Memory B cell (primary cell): Measurements from ENCODE around the gene TRABD2B.
"Not testable (repeated sequence)": the region's sequence is repeated elsewhere in the genome, so short reads cannot be mapped to it uniquely, and the experiment has no call there.

ENCODE experiments used
- ATAC-seq: fragments of 150-1000 bp; cut with Tn5 transposase; 2 replicates; pipeline ENCODE4 v1.10.0; 2021; ENCODE audit warnings: low read depth, mild to moderate bottlenecking, moderate library complexity
- DNase-seq, 2 donors: peaks; one replicate each; pipeline ENCODE4 v3.0.0; 2022; ENCODE audit warnings: low spot score in 2 of 2
- H3K27ac Mint-ChIP-seq: one replicate; pipeline ENCODE4 v1.8.0; 2022; ENCODE audit warnings: mild to moderate bottlenecking, moderate library complexity, mixed read lengths
- H3K27me3 Mint-ChIP-seq: one replicate; pipeline ENCODE4 v1.8.0; 2022; ENCODE audit warnings: mixed read lengths
- H3K36me3 Mint-ChIP-seq: one replicate; pipeline ENCODE4 v1.8.0; 2022; ENCODE audit warnings: mild to moderate bottlenecking, mixed read lengths
- H3K4me1 Mint-ChIP-seq: one replicate; pipeline ENCODE4 v1.8.0; 2022; ENCODE audit warnings: mixed read lengths
- H3K4me3 Mint-ChIP-seq: one replicate; pipeline ENCODE4 v1.8.0; 2022; ENCODE audit warnings: mild to moderate bottlenecking, moderate library complexity, mixed read lengths
- H3K9me3 Mint-ChIP-seq: one replicate; pipeline ENCODE4 v1.8.0; 2022; ENCODE audit warnings: mixed read lengths

Gene TRABD2B

DNA sequence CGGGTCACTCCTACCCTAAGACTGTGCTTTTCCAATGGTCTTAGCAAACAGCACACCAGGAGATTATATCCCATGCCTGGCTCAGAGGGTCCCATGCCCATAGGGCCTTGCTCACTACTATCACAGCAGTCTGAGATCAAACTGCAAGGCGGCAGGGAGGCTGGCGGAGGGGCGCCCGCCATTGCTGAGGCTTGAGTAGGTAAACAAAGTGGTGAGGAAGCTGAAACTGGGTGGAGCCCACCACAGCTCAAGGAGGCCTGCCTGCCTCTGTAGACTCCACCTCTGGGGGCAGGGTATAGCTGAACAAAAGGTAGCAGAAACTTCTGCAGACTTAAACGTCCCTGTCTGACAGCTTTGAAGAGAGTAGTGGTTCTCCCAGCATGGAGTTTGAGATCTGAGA is 40.7 kb downstream of the TRABD2B start:
- H3K36me3 Mint-ChIP-seq, DNase-seq, H3K9me3 Mint-ChIP-seq, H3K4me3 Mint-ChIP-seq, H3K4me1 Mint-ChIP-seq, H3K27ac Mint-ChIP-seq, ATAC-seq: not testable (repeated sequence)
- peaks cover 20% of the 10 kb centered on the region for H3K27me3 Mint-ChIP-seq

DNA sequence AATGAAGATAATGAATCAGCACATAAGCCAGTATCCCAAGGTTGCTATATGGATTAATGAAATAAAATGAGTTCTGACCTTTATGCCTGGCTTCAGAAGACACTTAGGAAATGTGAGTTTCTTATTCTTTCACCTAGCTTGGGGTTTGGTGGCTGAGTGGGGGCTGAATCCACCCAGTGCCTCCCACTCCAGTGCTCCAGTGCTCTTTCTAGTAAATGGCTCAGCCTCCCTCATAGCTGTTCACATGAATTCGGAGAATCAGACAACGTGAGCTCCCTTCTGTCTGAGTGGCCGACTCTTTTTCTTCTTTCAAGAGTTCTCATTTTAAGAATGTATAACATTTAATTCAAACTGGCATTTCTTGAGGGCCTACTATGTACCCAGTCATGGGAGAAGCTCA is 43.5 kb downstream of the TRABD2B start:
- Mint-ChIP-seq H3K4me3 (no peak overlapping the region), H3K27me3 (peaks cover 22% of the 10 kb centered on the region), H3K4me1 (no peaks in the 10 kb centered on the region), H3K36me3 (no peaks in the 10 kb centered on the region), H3K9me3 (peaks cover 1% of the 10 kb centered on the region), H3K27ac (no peak overlapping the region)
- ATAC-seq (no peak), DNase-seq (no peak)

GRCh38 chr1:47951545-47952235 is 45.5 kb downstream of the TRABD2B start:
- Mint-ChIP-seq H3K9me3 (no peaks in the 10 kb centered on the region), H3K27me3 (peaks cover 20% of the 10 kb centered on the region), H3K36me3 (no peaks in the 10 kb centered on the region), H3K4me1 (no peaks in the 10 kb centered on the region), H3K27ac (no peak overlapping the region), H3K4me3 (no peak overlapping the region)
- DNase-seq, result no peak
- ATAC-seq, result no peak

DNA sequence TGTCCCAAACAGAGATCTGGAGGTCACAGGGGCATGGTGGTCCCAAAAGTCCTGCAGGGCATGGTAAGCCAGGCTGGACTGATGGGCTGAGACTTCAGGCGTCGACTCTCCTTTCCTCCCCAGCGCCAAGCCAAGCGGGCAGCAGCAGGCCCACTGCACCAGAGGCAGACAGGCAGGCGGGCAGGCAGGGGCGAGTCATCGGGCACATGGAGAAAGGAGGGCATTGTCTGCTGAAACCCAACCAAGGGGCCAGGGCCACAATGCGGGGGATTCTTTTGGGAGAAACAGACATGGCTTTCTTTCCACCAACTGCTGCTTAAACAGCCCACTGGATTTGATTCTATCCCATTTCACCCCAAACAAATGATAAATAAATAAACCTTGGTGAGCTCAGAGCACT is 46.2 kb downstream of the TRABD2B start:
- Mint-ChIP-seq H3K4me1 (no peaks in the 10 kb centered on the region), H3K27ac (no peak overlapping the region), H3K9me3 (no peaks in the 10 kb centered on the region), H3K36me3 (no peaks in the 10 kb centered on the region), H3K4me3 (no peak overlapping the region), H3K27me3 (peaks cover 20% of the 10 kb centered on the region)
- ATAC-seq, result no peak
- no peak for DNase-seq

DNA sequence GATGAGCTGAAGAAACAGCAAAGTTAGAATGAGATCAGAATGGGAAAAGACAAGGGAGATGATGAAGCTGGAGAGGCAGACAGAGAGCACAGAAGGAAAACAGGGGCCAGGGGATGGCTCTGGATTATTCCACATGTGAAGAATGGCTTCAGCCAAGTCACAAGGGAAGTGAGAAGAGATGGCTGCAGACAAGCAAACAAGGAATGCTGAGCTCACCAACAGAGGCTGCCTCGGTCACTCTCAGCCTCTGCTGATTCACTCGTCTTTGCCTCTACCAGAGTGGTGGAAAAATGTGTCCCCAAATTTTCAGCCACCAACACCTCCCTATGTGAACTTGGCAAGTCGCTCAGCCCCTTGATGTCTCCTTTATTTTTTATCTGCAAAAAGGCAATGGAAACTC is 46.7 kb downstream of the TRABD2B start:
- H3K9me3 Mint-ChIP-seq, result no peaks in the 10 kb centered on the region
- no peak for ATAC-seq
- H3K4me3 Mint-ChIP-seq, result no peak overlapping the region
- DNase-seq, result no peak
- no peaks in the 10 kb centered on the region for H3K4me1 Mint-ChIP-seq
- H3K36me3 Mint-ChIP-seq, result no peaks in the 10 kb centered on the region
- peaks cover 18% of the 10 kb centered on the region for H3K27me3 Mint-ChIP-seq
- H3K27ac Mint-ChIP-seq, result no peak overlapping the region

DNA sequence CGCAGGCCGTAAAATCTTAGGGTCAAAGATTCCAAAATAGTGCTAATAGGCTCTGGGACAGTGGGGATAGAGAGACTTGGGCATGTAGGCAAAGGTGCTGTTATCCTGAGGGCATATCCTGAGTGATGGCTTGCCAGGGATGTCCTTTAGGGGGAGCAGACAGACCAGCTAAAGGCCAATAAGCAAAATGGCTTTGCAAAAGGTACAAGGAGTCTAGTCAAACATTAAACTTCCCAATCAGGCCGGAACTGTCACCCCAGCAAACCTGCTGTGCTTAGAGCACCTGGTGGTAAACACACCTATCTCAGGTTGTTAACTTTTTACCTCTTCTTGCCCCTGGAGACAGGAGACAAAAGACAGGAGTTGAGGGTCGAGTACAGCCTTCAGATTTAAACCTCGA is 49.1 kb downstream of the TRABD2B start:
- H3K27ac Mint-ChIP-seq, result no peak overlapping the region
- no peak for ATAC-seq
- no peaks in the 10 kb centered on the region for H3K4me1 Mint-ChIP-seq
- no peak for DNase-seq
- H3K4me3 Mint-ChIP-seq, result no peak overlapping the region
- no peaks in the 10 kb centered on the region for H3K9me3 Mint-ChIP-seq
- H3K36me3 Mint-ChIP-seq, result no peaks in the 10 kb centered on the region
- peaks cover 12% of the 10 kb centered on the region for H3K27me3 Mint-ChIP-seq

GRCh38 chr1:47947531-47947930 is 49.7 kb downstream of the TRABD2B start:
- DNase-seq (no peak), ATAC-seq (no peak)
- Mint-ChIP-seq H3K4me3 (no peak overlapping the region), H3K27me3 (peaks cover 11% of the 10 kb centered on the region), H3K27ac (no peak overlapping the region), H3K9me3 (no peaks in the 10 kb centered on the region), H3K4me1 (no peaks in the 10 kb centered on the region), H3K36me3 (no peaks in the 10 kb centered on the region)

GRCh38 chr1:47944561-47944960 is 52.6 kb downstream of the TRABD2B start:
- DNase-seq (no peak), ATAC-seq (no peak)
- no peaks in the 10 kb centered on the region for H3K36me3 Mint-ChIP-seq
- no peaks in the 10 kb centered on the region for H3K4me1 Mint-ChIP-seq
- H3K27ac Mint-ChIP-seq, result no peak overlapping the region
- peaks cover 7% of the 10 kb centered on the region for H3K27me3 Mint-ChIP-seq
- no peaks in the 10 kb centered on the region for H3K9me3 Mint-ChIP-seq
- H3K4me3 Mint-ChIP-seq, result no peak overlapping the region

DNA sequence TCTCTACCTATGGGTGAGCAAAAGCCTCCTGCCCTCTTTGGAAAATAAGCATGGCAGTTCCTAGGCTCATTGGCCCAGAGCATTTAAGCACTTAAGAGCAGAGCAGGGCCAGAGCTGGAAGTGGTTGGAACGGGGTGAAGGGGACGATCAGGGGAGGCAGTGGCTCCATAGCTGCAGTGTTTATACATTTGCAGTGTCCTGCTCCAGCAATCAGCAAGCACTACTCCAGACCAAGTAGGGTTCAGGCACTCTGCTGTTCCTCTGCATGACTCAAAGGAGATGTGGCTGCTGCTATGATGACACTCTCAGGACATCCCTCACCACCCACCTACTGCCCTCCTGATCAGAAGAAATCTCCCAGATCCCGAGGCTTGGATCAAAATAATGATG is 55.0 kb downstream of the TRABD2B start:
- DNase-seq (no peak), ATAC-seq (no peak)
- H3K4me3 Mint-ChIP-seq, result no peak overlapping the region
- no peaks in the 10 kb centered on the region for H3K4me1 Mint-ChIP-seq
- no peak overlapping the region for H3K27ac Mint-ChIP-seq
- no peaks in the 10 kb centered on the region for H3K36me3 Mint-ChIP-seq
- peaks cover 10% of the 10 kb centered on the region for H3K27me3 Mint-ChIP-seq
- no peaks in the 10 kb centered on the region for H3K9me3 Mint-ChIP-seq

GRCh38 chr1:47941609-47942239 is 55.5 kb downstream of the TRABD2B start:
- H3K27ac Mint-ChIP-seq, result no peak overlapping the region
- no peak overlapping the region for H3K4me3 Mint-ChIP-seq
- H3K36me3 Mint-ChIP-seq, result no peaks in the 10 kb centered on the region
- H3K4me1 Mint-ChIP-seq, result no peaks in the 10 kb centered on the region
- no peak for ATAC-seq
- peaks cover 10% of the 10 kb centered on the region for H3K27me3 Mint-ChIP-seq
- no peak for DNase-seq
- H3K9me3 Mint-ChIP-seq, result no peaks in the 10 kb centered on the region

GRCh38 chr1:47940779-47941178 is 56.4 kb downstream of the TRABD2B start:
- H3K9me3 Mint-ChIP-seq, result no peaks in the 10 kb centered on the region
- no peak for DNase-seq
- H3K27ac Mint-ChIP-seq, result no peak overlapping the region
- peaks cover 10% of the 10 kb centered on the region for H3K27me3 Mint-ChIP-seq
- ATAC-seq, result no peak
- H3K4me1 Mint-ChIP-seq, result no peaks in the 10 kb centered on the region
- H3K36me3 Mint-ChIP-seq, result no peaks in the 10 kb centered on the region
- no peak overlapping the region for H3K4me3 Mint-ChIP-seq

- no peak for ATAC-seq
- no peak overlapping the region for H3K27ac Mint-ChIP-seq
- no peak overlapping the region for H3K4me3 Mint-ChIP-seq
- no peaks in the 10 kb centered on the region for H3K4me1 Mint-ChIP-seq
- H3K36me3 Mint-ChIP-seq, result no peaks in the 10 kb centered on the region
- peaks cover 10% of the 10 kb centered on the region for H3K27me3 Mint-ChIP-seq
- no peaks in the 10 kb centered on the region for H3K9me3 Mint-ChIP-seq
- DNase-seq, result no peak
Observed at GRCh38 chr1:47940326-47940725, 56.9 kb downstream of the TRABD2B start.

DNA sequence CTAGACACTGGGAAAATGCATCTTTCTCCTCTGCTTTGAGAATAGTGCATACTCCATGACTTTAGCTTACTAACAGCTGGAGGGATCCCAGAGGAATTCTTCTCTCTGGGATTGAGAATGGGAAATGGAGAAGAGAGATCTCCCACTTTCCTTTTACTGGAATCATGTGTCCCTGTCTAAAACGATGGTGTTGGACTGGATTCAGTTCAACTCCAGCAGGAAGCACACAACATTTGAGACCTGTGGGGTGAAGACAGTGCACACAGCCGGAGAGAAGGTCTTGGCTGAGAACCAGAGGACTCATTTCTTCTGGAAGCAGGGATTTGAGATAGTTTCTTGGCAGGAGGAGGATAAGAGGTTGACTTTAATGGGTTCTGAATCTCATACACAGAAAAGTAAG is 58.7 kb downstream of the TRABD2B start:
- no peak overlapping the region for H3K4me3 Mint-ChIP-seq
- peaks cover 8% of the 10 kb centered on the region for H3K27me3 Mint-ChIP-seq
- no peaks in the 10 kb centered on the region for H3K4me1 Mint-ChIP-seq
- no peak overlapping the region for H3K27ac Mint-ChIP-seq
- no peaks in the 10 kb centered on the region for H3K9me3 Mint-ChIP-seq
- DNase-seq (no peak), ATAC-seq (no peak)
- no peaks in the 10 kb centered on the region for H3K36me3 Mint-ChIP-seq

GRCh38 chr1:47937586-47938254 is 59.5 kb downstream of the TRABD2B start:
- ATAC-seq (no peak), DNase-seq (no peak)
- no peak overlapping the region for H3K4me3 Mint-ChIP-seq
- no peak overlapping the region for H3K27ac Mint-ChIP-seq
- H3K9me3 Mint-ChIP-seq, result no peaks in the 10 kb centered on the region
- no peaks in the 10 kb centered on the region for H3K4me1 Mint-ChIP-seq
- no peaks in the 10 kb centered on the region for H3K36me3 Mint-ChIP-seq
- H3K27me3 Mint-ChIP-seq, result peaks cover 7% of the 10 kb centered on the region
